ENCODE results near the gene RPS26. TPM values are rescaled to one million over a fixed set of nuclear protein-coding genes. Genes with fewer than 3 reads are reported as not detected.
A peak's percentile ranks its signal among the peaks of the same experiment; 100 is the strongest.

The RPS26 gene
- polyA plus RNA-seq, 2 of the 4 experiments (the other 2 are of a cell fraction): 524 to 779 TPM

GRCh38 chr12:56013482-56013881 is 28.2 kb upstream of the RPS26 start:
- no peak for FAIRE-seq
- no peak for DNase-seq (ENCODE audit: low read depth in 1 of 2, low spot score in 1 of 2)
- no peak for TF ChIP-seq ATOH8 (CRISPR knock-in tag; IDR thresholded peaks at IDR 0.05; ENCODE audit: low read depth)
- no peak for TF ChIP-seq ZFP36 (IDR thresholded peaks at IDR 0.05; ENCODE audit: borderline replicate concordance, partially characterized antibody)
- TF ChIP-seq CBX8 (IDR thresholded peaks at IDR 0.05): no peak
- no peak for TF ChIP-seq HOXB13 (CRISPR knock-in tag; IDR thresholded peaks at IDR 0.05; ENCODE audit: low read depth)
- no peak for TF ChIP-seq GATA3 (IDR thresholded peaks at IDR 0.05; ENCODE audit: borderline replicate concordance)
- TF ChIP-seq JUNB (IDR thresholded peaks at IDR 0.05): no peak
- TF ChIP-seq FOSL2 (IDR thresholded peaks at IDR 0.05): no peak
- no peak for TF ChIP-seq FOSL2 (CRISPR knock-in tag; IDR thresholded peaks at IDR 0.05)
- no peak for TF ChIP-seq RARB (CRISPR knock-in tag; IDR thresholded peaks at IDR 0.05)
- TF ChIP-seq CEBPB (IDR thresholded peaks at IDR 0.05): no peak
- TF ChIP-seq USF2 (IDR thresholded peaks at IDR 0.05): no peak
- TF ChIP-seq TFCP2L1 (CRISPR knock-in tag; IDR thresholded peaks at IDR 0.05): no peak
- Histone ChIP-seq H3K27ac (no peak overlapping the region), H3K4me2 (no peak overlapping the region), H3K9me3 (no peaks in the 10 kb centered on the region), H3K4me3 (no peak overlapping the region), H3K4me1 (no peaks in the 10 kb centered on the region)
- 92% methylated on average over 5 of the region's 5 CpGs for WGBS (ENCODE audit: missing lambda C conversion rate)
- ATAC-seq: no peak
- POLR2A ChIA-PET: no interaction called here
- CTCF ChIA-PET: interaction anchor here (0.7 to 5.7 kb wide), 4 partner anchors 15 to 105 kb away, joined by 3 to 33 read pairs (median 18); partner anchors contain the start of genes SUOX and ZC3H10

- 0 out of 6 replicates have a peak, but pooled peaks of 1 of the 2 experiments have one; percentile 24 for ATAC-seq
These were observed 27.5 kb upstream of the RPS26 start for GRCh38 chr12:56014205-56014604.

More at GRCh38 chr12:56014205-56014604, 27.5 kb upstream of the RPS26 start:
- 51% methylated on average over 2 of the region's 2 CpGs for WGBS (ENCODE audit: missing lambda C conversion rate)
- Histone ChIP-seq H3K9me3 (no peaks in the 10 kb centered on the region), H3K4me3 (no peak overlapping the region), H3K4me1 (no peaks in the 10 kb centered on the region), H3K4me2 (no peak overlapping the region), H3K27ac (no peak overlapping the region)
- DNase-seq (ENCODE audit: low read depth in 1 of 2, low spot score in 1 of 2) (no peak), FAIRE-seq (no peak)
- POLR2A ChIA-PET: no interaction called here
- CTCF ChIA-PET: interaction anchor here (0.7 to 5.7 kb wide), 4 partner anchors 14 to 275 kb away, joined by 3 to 33 read pairs (median 18); partner anchors contain the start of gene SUOX
- TF ChIP-seq PBX3 (IDR thresholded peaks at IDR 0.05) (no peak), KDM1A (IDR thresholded peaks at IDR 0.05; ENCODE audit: low read depth) (no peak), MAX (IDR thresholded peaks at IDR 0.05) (no peak), SREBF2 (IDR thresholded peaks at IDR 0.05) (no peak), NFE2L2 (conservative IDR thresholded peaks at IDR 0.05; ENCODE audit: low read length) (no peak), HOXB5 (CRISPR knock-in tag; IDR thresholded peaks at IDR 0.05) (no peak), TP53 (CRISPR knock-in tag; IDR thresholded peaks at IDR 0.05) (no peak), SMC3 (IDR thresholded peaks at IDR 0.05) (no peak), REST (IDR thresholded peaks at IDR 0.05) (no peak)
